Right ventricle myocardium inferior (tissue), 1 donor: ENCODE measurements around the gene NRP1. TPM values are rescaled to one million over a fixed set of nuclear protein-coding genes. Genes with fewer than 3 reads are reported as not detected.
"Not testable (repeated sequence)": the region's sequence is repeated elsewhere in the genome, so short reads cannot be mapped to it uniquely, and the experiment has no call there.

Experiments used
- ATAC-seq: fragments of 200-7000 bp; cut with Tn5 transposase; one replicate; pipeline ENCODE4 v1.9.1; 2020; ENCODE audit warnings: mild to moderate bottlenecking, moderate library complexity
- DNase-seq: peaks from one replicate; pipeline ENCODE4 v3.0.0; 2021; ENCODE audit errors: missing footprints
- intact Hi-C: fragments of 100-400 bp; cut with DNase I; formaldehyde crosslinking; loops from one replicate; pipeline ENCODE4 v1.11.0; 2022
- total RNA-seq: library from RNA; stranded (reverse); fragmentation: NEBNext Ultra II Directional; extraction: Animal tissue kit (Norgen Biotek cat#: 25700); gene quantifications from one replicate; pipeline ENCODE4 v1.2.1, GENCODE V29; 2021
- donor health status: DM: no; HTN: yes; CAD: no; lungs with severe emphysema.

The NRP1 gene
- total RNA-seq, 1 donor from 2014 or later, result 175 TPM

GRCh38 chr10:33153251-33153967 is 181.1 kb downstream of the NRP1 start:
- ATAC-seq, result no peak
- intact Hi-C loops, result no loop called here
- no peak for DNase-seq

GRCh38 chr10:33152750-33153149 is 181.7 kb downstream of the NRP1 start:
- no peak for DNase-seq
- intact Hi-C loops, result no loop called here
- ATAC-seq, result no peak

GRCh38 chr10:33152146-33152545 is 182.3 kb downstream of the NRP1 start:
- ATAC-seq (peak; percentile 81), DNase-seq (no peak)
- intact Hi-C loops, result no loop called here

- ATAC-seq, result no peak
- no peak for DNase-seq
- intact Hi-C loops, result no loop called here
Observed at GRCh38 chr10:33151344-33151864, 183.1 kb downstream of the NRP1 start.

- intact Hi-C loops, result no loop called here
Observed at GRCh38 chr10:33150889-33151288, 183.6 kb downstream of the NRP1 start.

GRCh38 chr10:33150146-33150545 is 184.3 kb downstream of the NRP1 start:
- no peak for DNase-seq
- intact Hi-C loops, result no loop called here
- ATAC-seq, result peak; percentile 12

More at GRCh38 chr10:33150889-33151288, 183.6 kb downstream of the NRP1 start:
- ATAC-seq (no peak), DNase-seq (no peak)

GRCh38 chr10:33147013-33147310 is 187.5 kb downstream of the NRP1 start:
- intact Hi-C loops, result no loop called here
- no peak for DNase-seq
- no peak for ATAC-seq

- DNase-seq (no peak), ATAC-seq (no peak)
- intact Hi-C loops, result no loop called here
Observed at GRCh38 chr10:33146189-33147012, 188.1 kb downstream of the NRP1 start.

GRCh38 chr10:33145451-33146188 is 188.8 kb downstream of the NRP1 start:
- intact Hi-C loops, result no loop called here
- no peak for ATAC-seq
- DNase-seq, result no peak

- DNase-seq, result no peak
- intact Hi-C loops, result no loop called here
- no peak for ATAC-seq
Observed at GRCh38 chr10:33143160-33143728, 191.2 kb downstream of the NRP1 start.

- intact Hi-C loops, result no loop called here
- peak; percentile 91 for ATAC-seq
- no peak for DNase-seq
Observed at GRCh38 chr10:33142295-33142694, 192.2 kb downstream of the NRP1 start.

GRCh38 chr10:33141251-33141650 is 193.2 kb downstream of the NRP1 start:
- ATAC-seq (no peak), DNase-seq (no peak)
- intact Hi-C loops, result no loop called here

GRCh38 chr10:33139181-33139646 is 195.3 kb downstream of the NRP1 start:
- intact Hi-C loops, result no loop called here
- no peak for DNase-seq
- ATAC-seq, result no peak

- intact Hi-C loops, DNase-seq, ATAC-seq: not testable (repeated sequence)
Observed at GRCh38 chr10:33138686-33139085, 195.8 kb downstream of the NRP1 start.

- ATAC-seq (no peak), DNase-seq (no peak)
- intact Hi-C loops, result no loop called here
Observed at GRCh38 chr10:33137356-33138005, 197.0 kb downstream of the NRP1 start.

- intact Hi-C loops, result no loop called here
- DNase-seq, result no peak
- ATAC-seq, result no peak
Observed at GRCh38 chr10:33136781-33137180, 197.7 kb downstream of the NRP1 start.

- ATAC-seq, result no peak
- DNase-seq, result no peak
- intact Hi-C loops, result no loop called here
Observed at GRCh38 chr10:33136271-33136670, 198.2 kb downstream of the NRP1 start.

GRCh38 chr10:33134011-33134751 is 200.3 kb downstream of the NRP1 start:
- ATAC-seq (no peak), DNase-seq (no peak)
- intact Hi-C loops, result no loop called here
